ENCODE data around the gene CLOCK. TPM values are rescaled to one million over a fixed set of nuclear protein-coding genes. Genes with fewer than 3 reads are reported as not detected.

CLOCK gene
- total and polyA plus RNA-seq, 10 of the 15 experiments (the other 5 are each of a cell fraction or from before 2014, with no cell fraction given) = 2.8 to 11.7 (median 10.4) TPM

DNA sequence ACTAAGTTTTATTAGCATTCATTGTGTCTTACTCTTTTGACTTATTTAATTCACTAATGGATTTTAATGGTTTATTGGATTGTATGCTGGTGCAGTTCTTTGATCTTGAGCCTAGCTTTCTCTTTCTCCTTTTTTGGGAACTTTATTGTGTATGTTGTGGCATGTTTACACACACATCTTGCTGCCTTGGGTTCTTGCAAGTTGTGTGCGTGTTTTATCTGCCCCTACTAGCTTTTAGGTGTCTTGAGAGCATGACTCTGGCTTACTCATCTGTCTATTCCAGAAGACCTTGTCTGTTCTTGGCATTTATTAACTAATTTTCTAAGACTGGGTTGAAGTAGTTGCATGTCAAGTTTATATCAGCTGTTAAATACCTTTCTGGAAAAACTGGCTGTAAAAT lies 148.2 kb downstream of the CLOCK start:
- intact Hi-C loops (cut with micrococcal nuclease; ENCODE audit: unreplicated experiment) = loop anchor here (5.0 kb wide), 2 partner anchors 51 to 454 kb away; partner anchors contain the start of genes EXOC1 and SRD5A3
- ChIA-PET RAD21 (ENCODE audit: unreplicated experiment) (interaction anchor here (0.8 to 6.1 kb wide), 4 partner anchors 11 to 475 kb away, joined by 3 to 41 read pairs (median 3); no protein-coding TSS in a partner anchor), SMC1A (ENCODE audit: uncharacterized antibody, unreplicated experiment) (interaction anchor here (0.8 to 2.7 kb wide), 3 partner anchors 11 to 107 kb away, joined by 3 to 36 read pairs (median 3); no protein-coding TSS in a partner anchor), CTCF (interaction anchor here (0.5 to 8.4 kb wide), 6 partner anchors 11 to 148 kb away, joined by 3 to 75 read pairs (median 4); partner anchors contain the start of gene SRD5A3), POLR2A (interaction anchor here (1.1 to 1.7 kb wide), 4 partner anchors 10 to 148 kb away, joined by 4 to 6 read pairs (median 5); no protein-coding TSS in a partner anchor)
- H3K36me3 ChIP-seq (ENCODE audit: control insufficient read depth in 2 of 2, insufficient read depth in 2 of 2, low read length in 1 of 2) = peaks cover 0 to 4% of the 10 kb centered on the region in 2 experiments; a peak in 1 of 4 replicates
- no peaks in the 10 kb centered on the region for H3K27me3 ChIP-seq (replicated peaks in 1 of 2; ENCODE audit: control insufficient read depth in 2 of 2, insufficient read depth in 2 of 2, low read length in 1 of 2)
- peak overlapping the region; percentile 91 for H3K9ac ChIP-seq (ENCODE audit: control insufficient read depth, insufficient read depth, low read length)
- in situ Hi-C loops (cut with MboI) = loop anchor here (5.0 kb wide), 1 partner anchor 149 kb away; the partner anchor contains the start of gene CLOCK
- H3K79me2 ChIP-seq (ENCODE audit: control insufficient read depth, insufficient read depth, low read length) = peaks cover 66% of the 10 kb centered on the region
- TF ChIP-seq, protein P1, sequence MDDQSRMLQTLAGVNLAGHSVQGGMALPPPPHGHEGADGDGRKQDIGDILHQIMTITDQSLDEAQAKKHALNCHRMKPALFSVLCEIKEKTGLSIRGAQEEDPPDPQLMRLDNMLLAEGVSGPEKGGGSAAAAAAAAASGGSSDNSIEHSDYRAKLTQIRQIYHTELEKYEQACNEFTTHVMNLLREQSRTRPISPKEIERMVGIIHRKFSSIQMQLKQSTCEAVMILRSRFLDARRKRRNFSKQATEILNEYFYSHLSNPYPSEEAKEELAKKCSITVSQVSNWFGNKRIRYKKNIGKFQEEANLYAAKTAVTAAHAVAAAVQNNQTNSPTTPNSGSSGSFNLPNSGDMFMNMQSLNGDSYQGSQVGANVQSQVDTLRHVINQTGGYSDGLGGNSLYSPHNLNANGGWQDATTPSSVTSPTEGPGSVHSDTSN (IDR thresholded peaks at IDR 0.05; ENCODE audit: insufficient replicate concordance, low read depth, low read length) = no peak
- TF ChIP-seq ZNF274 (IDR thresholded peaks at IDR 0.05; ENCODE audit: insufficient read depth, insufficient read length) (no peak), EGR1 (IDR thresholded peaks at IDR 0.05; ENCODE audit: borderline replicate concordance in 1 of 2, low read depth in 2 of 2, low read length in 2 of 2) (no peak), SMAD5 (IDR thresholded peaks at IDR 0.05; ENCODE audit: low read depth) (no peak), ZNF622 (IDR thresholded peaks at IDR 0.05) (no peak), POLR2AphosphoS2 (IDR thresholded peaks at IDR 0.05; ENCODE audit: low read depth, low read length) (no peak), ATF7 (IDR thresholded peaks at IDR 0.05; ENCODE audit: low read depth) (no peak), SRF (IDR thresholded peaks at IDR 0.05; ENCODE audit: low read depth in 2 of 2, low read length in 2 of 2) (no peak), PAX5 (IDR thresholded peaks at IDR 0.05; ENCODE audit: borderline replicate concordance, low read depth, low read length) (no peak)
- no peak for ATAC-seq
- no peak for DNase-seq (ENCODE audit: low read depth, low spot score)
- no peak for FAIRE-seq
- H3K4me1 ChIP-seq (ENCODE audit: control insufficient read depth, insufficient read depth, low read length) = peaks cover 3% of the 10 kb centered on the region; the same call in 1 of the 2 replicates
- H3K9me3 ChIP-seq (replicated peaks; ENCODE audit: control insufficient read depth, insufficient read depth, low read length) = no peaks in the 10 kb centered on the region
- 0 out of 2 replicates have a peak, but pooled peaks cover 2% of the 10 kb centered on the region for H4K20me1 ChIP-seq (ENCODE audit: control insufficient read depth, insufficient read depth)
- 0% methylated on average over 1 of the region's 1 CpG for WGBS (ENCODE audit: insufficient coverage, insufficient replicate concordance, low lambda C conversion rate, missing lambda C conversion rate)
- BruUV-seq (replicated peaks) = no TSS peak
- H2AFZ ChIP-seq (ENCODE audit: control insufficient read depth, low read depth, low read length) = no peak overlapping the region
- H3K4me3 ChIP-seq = peak overlapping the region; percentile 88
- H3K27ac ChIP-seq (ENCODE audit: control insufficient read depth, insufficient read depth) = peak overlapping the region; percentile 18; the same call in 1 of the 2 replicates
- peak overlapping the region; percentile 82 for H3K4me2 ChIP-seq (ENCODE audit: control insufficient read depth, insufficient read depth)
